Stimulated activated CD8-positive, alpha-beta memory T cell treated with anti-CD3 and anti-CD28 coated beads, Interleukin-15, amount 100 ng/mL, for 1 hour (primary cell): ENCODE results near the gene GBP2.
"Not testable (repeated sequence)": the region's sequence is repeated elsewhere in the genome, so short reads cannot be mapped to it uniquely, and the experiment has no call there.

ENCODE experiments used
- DNase-seq: peaks from one replicate; pipeline ENCODE4 v3.0.0-alpha.2; 2020; ENCODE audit warnings: low read depth

The GBP2 gene

GRCh38 chr1:89125913-89126580 is at the start of gene GBP2:
GBP2 (minus strand) TSS chr1:89126114; CDS start chr1:89121966, 4,148 bp downstream.
- DNase-seq: no peak

GRCh38 chr1:89174491-89174890 is 48.6 kb upstream of the GBP2 start:
- DNase-seq: no peak

DNA sequence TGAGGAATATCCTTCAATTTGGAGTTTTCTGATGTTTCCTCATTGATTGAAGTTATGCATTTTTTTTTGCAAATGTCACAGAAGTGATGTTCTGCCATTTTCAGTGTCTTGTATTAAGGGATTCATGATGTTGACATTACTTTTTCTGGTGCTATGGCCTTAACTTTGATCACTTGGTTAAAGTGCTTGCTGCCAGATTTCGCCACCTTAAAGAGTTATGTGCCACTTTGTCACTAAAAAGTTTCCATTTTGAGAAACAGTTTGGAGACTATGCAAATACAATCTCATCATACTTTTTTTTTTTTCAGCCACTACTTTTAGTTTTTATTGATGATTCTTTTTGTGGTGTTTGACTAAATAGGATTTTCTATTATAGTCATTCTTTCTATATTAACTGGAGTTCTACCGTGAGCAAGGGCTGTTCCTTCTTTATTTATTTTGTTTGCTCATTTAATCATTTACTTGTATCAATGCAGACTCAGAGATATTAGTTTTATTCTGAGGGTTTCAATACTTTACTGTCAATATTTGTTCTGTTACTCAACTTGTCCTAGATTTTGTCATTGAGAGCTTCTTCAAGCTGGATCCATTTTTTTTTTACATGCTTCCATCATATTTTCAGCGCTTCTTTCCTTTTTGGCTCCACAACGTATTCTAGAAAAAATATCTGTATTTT is 46.7 kb upstream of the GBP2 start:
- DNase-seq: no peak

DNA sequence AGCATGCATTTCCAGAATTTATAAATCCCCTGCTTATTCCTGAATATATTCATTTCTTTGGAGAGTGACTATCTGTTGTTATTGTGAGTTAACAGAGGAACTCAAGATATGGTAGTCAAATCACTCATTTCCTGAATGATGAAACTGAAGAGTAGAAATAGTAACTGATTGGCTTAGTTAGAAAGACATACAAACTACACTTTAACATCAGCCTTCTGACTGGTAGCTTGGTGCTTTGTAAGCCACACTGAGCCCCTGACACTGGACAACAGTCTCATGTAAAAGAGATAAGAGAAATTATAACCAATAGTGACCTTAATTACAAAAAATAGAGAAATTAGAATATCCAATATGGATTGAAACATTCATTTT is 45.1 kb upstream of the GBP2 start:
- DNase-seq: no peak

DNA sequence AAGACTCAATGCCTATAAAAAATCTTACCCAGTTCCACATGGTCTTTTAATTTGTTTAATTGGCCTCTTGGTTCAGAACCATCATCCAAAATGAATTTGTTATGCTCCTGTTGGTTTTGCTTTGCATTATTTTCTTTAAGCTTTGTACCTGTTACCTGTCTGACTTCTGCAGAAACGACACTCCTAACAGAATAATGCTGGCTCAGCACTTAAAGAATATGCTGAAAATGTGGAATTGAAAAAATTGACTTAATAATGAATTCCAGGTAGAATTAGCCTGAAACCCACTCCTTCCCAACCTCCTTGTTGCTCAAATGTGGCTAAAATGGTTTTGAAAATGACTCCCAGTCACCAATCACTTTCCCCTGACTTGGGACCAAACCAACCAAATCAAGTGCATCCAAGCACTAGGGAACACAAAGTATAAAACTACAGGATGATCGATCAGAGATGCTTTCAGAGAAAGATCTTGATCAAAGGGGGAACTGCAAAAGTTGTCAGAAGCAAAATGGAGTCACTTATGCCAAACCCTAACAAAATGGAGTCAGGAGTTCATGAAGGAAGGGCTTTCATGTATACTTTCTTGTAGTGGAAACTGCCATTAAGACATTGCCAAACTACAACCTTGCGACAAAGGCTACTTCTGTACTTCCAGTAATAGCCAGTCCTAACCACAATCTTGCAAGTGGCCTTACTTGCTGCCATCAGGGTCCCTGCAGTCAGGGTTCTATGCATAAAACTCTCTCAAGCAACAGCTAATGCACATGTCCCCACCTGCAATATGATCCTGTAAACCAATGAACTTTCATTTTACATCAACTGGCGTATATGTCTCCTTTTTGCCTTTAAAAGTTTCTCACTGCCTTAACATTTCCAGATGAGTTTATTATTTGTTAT is 44.5 kb upstream of the GBP2 start:
- DNase-seq: no peak

DNA sequence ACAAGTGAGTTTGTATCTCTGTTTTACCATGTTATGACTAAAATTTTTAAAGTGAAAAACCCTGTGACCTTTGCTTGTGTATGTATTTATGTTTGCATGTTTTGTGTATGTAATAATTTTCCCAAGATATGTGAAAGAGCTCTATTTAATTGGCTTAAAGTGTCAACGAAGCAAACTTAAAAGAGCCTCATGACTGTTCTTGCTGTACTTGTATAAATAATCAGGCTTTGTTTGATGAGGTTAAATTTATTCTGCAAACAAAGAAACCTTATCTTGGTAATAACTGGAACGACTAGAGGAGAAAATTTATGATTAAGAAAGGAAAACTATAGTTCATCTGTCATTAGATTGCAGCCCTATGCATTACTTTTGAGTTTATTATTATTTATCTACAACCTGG is 43.3 kb upstream of the GBP2 start:
- no peak for DNase-seq

- no peak for DNase-seq
Measured at GRCh38 chr1:89167590-89168230, 41.8 kb upstream of the GBP2 start.

DNA sequence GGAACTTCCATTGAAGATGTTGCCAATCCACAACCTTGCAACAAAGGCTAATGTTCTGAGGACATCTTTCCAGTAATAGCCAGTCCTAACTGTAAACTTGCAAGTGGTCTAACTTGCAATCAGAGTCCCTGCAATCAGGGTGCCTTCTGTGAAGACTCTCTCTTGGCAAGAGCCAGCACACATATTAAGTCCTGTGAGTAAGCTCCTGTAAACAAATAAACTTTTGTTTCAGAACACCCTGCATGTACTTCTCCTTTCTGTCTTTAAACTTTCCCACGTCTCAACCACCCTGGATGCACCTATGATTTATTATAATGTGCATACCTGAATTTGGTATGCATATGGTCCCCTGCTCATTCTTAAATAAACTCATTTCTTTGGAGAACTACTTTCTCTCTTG is 40.8 kb upstream of the GBP2 start:
- no peak for DNase-seq

DNA sequence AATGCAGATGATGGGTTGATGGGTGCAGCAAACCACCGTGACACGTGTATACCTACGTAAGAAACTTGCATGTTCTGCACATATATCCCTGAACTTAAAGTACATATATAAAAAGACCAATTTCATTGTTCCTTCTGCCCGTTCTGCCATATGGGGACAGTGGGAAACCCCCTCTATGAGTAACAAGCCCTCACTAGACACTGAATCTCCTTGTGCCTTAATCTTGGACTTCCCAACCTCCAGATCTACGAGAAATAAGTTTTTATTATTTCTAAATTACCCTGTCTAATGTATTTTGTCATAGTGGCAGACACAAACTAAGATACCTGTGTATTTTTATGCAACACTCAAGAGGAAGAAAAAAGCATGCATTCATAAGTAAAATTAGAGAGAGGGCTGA is 39.9 kb upstream of the GBP2 start:
- DNase-seq: no peak

GRCh38 chr1:89151047-89151446 is 25.1 kb upstream of the GBP2 start:
- no peak for DNase-seq

GRCh38 chr1:89149976-89150375 is 24.1 kb upstream of the GBP2 start:
- no peak for DNase-seq

DNA sequence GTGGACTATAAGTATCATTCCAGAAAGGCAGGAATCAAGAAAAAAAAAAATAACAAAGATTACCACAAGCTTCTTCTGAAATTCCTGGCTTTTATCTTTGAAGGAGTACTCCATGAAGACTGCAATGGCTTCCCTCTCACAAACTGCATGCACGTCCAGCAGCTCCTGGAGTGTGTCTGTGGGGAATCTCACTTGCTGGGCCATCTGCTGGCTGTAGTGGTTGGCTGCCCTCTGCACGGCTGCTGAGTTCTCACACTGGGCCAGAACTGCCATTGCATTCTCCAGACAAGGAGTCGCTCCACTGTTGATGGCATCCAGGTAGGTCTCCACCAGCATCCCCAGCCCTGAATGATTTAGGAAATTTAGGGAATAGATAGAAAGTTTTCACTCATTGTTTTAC is 23.3 kb upstream of the GBP2 start:
- no peak for DNase-seq

GRCh38 chr1:89147678-89148658 is 22.1 kb upstream of the GBP2 start:
- DNase-seq: no peak

DNA sequence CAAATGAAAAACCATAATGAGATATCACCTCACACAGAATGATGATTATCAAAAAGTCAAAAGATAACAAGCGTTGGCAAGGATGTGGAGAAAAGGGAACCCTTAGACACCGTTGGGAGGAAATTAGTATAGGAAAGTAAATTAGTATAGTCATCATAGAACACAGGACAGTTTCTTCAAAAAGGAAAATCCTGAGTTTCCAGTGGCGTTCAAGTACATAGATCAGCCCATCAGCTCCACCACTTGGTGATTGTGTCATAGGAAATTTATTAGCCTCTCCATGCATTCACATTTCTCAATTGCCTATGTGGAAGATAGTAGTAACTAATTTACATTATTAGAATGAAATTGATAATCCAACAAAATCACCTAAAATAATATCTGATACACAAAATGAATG is 20.8 kb upstream of the GBP2 start:
- DNase-seq: no peak

DNA sequence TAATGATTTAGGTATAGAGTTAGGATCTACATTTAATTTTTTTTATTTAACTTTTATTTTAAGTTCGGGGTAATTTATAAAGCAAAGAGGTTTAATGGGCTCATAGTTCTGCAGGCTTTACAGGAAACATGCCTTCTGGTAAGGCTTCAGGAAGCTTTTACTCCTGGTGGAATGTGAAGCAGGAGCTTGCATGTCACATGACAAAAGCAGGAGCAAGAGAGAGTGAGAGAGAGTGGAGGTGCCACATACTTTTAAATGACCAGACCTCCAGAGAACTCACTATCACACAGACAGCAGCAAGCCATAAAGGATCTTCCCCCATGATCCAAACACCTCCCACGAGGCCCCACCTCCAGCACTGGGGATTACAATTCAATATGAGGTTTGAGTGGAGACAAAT is 17.6 kb upstream of the GBP2 start:
- DNase-seq: no peak

- no peak for DNase-seq
Measured at GRCh38 chr1:89142160-89142559, 16.2 kb upstream of the GBP2 start.

DNA sequence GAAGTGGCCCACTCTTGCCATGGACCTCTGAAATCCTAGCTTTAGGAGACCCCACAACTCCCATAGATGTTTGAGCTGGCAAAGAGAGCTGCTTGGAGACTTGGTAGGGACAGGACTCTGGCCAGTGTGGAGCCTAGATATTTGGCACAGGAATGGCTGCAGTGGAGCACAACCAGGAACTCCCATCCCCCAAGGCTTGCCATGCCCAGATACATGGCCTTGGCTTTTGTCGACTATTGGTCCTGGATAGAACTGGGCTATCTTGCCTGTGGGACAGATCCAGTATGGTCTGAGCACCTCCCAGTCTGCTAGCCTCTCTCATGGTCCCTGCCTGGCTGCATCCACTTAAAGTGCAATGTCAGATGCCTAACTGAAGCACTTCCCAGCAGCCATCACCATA is 7.8 kb upstream of the GBP2 start:
- DNase-seq: no peak

DNA sequence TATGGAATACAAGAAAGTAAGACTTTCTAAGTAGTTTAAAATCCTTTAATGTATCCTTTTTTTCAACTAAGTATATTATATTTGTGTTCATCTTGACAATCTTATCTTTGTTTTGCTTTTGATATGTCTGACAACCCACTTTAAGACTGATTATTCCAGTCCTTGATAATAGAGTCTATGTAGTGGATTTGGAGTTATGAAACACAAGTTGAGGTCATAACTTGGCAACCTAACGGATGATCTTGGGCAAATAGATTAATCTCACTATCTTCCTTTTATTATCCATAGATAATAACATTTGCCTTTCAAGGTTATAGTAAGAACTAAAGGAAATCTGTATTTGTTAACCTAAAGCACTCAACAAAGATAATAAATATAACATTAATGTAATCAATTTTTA is 4.8 kb upstream of the GBP2 start:
- DNase-seq: no peak

GRCh38 chr1:89129911-89130310 is 4.0 kb upstream of the GBP2 start:
- no peak for DNase-seq

GRCh38 chr1:89128003-89128458 is 2.1 kb upstream of the GBP2 start:
- not testable (repeated sequence) for DNase-seq
